ENCODE data around the gene CACNA1B.

Gene CACNA1B

GRCh38 chr9:137833721-137834613, 43.6 kb upstream of the CACNA1B start:
- Histone ChIP-seq H3K9ac (ENCODE audit: low read depth, low read length) (no peak overlapping the region), H3K4me3 (ENCODE audit: low read depth in 1 of 2, low read length in 2 of 2) (no peak overlapping the region), H3K36me3 (ENCODE audit: insufficient read depth, low read length) (peaks cover 71% of the 10 kb centered on the region), H2AFZ (ENCODE audit: low read depth, low read length) (no peak overlapping the region), H3K27me3 (ENCODE audit: insufficient read depth, low read length, poor library complexity) (no peaks in the 10 kb centered on the region), H3K27ac (ENCODE audit: low read length) (no peak overlapping the region), H3K4me1 (ENCODE audit: insufficient read depth, low read length) (no peaks in the 10 kb centered on the region), H3K4me2 (ENCODE audit: insufficient read depth, low read length) (no peak overlapping the region), H3K9me3 (ENCODE audit: insufficient read depth, low read length, severe bottlenecking) (no peaks in the 10 kb centered on the region), H4K20me1 (ENCODE audit: insufficient read depth, low read length) (peaks cover 15% of the 10 kb centered on the region), H3K79me2 (ENCODE audit: insufficient read depth, low read length) (no peaks in the 10 kb centered on the region)
- no peak for ATAC-seq (ENCODE audit: insufficient read depth, low read depth)
- TF ChIP-seq CTCF (IDR thresholded peaks at IDR 0.05; ENCODE audit: borderline replicate concordance, extremely low read depth, low read length, poor library complexity, severe bottlenecking): no peak
- DNase-seq: no peak

GRCh38 chr9:137834846-137835546, 42.6 kb upstream of the CACNA1B start:
- H3K4me3 ChIP-seq (ENCODE audit: low read depth in 1 of 2, low read length in 2 of 2): no peak overlapping the region
- no peak overlapping the region for H3K4me2 ChIP-seq (ENCODE audit: insufficient read depth, low read length)
- peaks cover 64% of the 10 kb centered on the region for H3K36me3 ChIP-seq (ENCODE audit: insufficient read depth, low read length)
- H3K27ac ChIP-seq (ENCODE audit: low read length): no peak overlapping the region
- TF ChIP-seq CTCF (IDR thresholded peaks at IDR 0.05; ENCODE audit: borderline replicate concordance, extremely low read depth, low read length, poor library complexity, severe bottlenecking): no peak
- H3K4me1 ChIP-seq (ENCODE audit: insufficient read depth, low read length): no peaks in the 10 kb centered on the region
- DNase-seq (no peak), ATAC-seq (ENCODE audit: insufficient read depth, low read depth) (no peak)
- H3K9ac ChIP-seq (ENCODE audit: low read depth, low read length): no peak overlapping the region
- no peaks in the 10 kb centered on the region for H3K27me3 ChIP-seq (ENCODE audit: insufficient read depth, low read length, poor library complexity)
- H3K9me3 ChIP-seq (ENCODE audit: insufficient read depth, low read length, severe bottlenecking): no peaks in the 10 kb centered on the region
- no peaks in the 10 kb centered on the region for H3K79me2 ChIP-seq (ENCODE audit: insufficient read depth, low read length)
- no peak overlapping the region for H2AFZ ChIP-seq (ENCODE audit: low read depth, low read length)
- H4K20me1 ChIP-seq (ENCODE audit: insufficient read depth, low read length): peaks cover 7% of the 10 kb centered on the region

GRCh38 chr9:137836151-137836830, 41.3 kb upstream of the CACNA1B start:
- ATAC-seq (ENCODE audit: insufficient read depth, low read depth) (no peak), DNase-seq (no peak)
- Histone ChIP-seq H4K20me1 (ENCODE audit: insufficient read depth, low read length) (peaks cover 7% of the 10 kb centered on the region), H3K4me2 (ENCODE audit: insufficient read depth, low read length) (no peak overlapping the region), H3K27me3 (ENCODE audit: insufficient read depth, low read length, poor library complexity) (no peaks in the 10 kb centered on the region), H3K9me3 (ENCODE audit: insufficient read depth, low read length, severe bottlenecking) (no peaks in the 10 kb centered on the region), H3K27ac (ENCODE audit: low read length) (no peak overlapping the region), H3K4me1 (ENCODE audit: insufficient read depth, low read length) (no peaks in the 10 kb centered on the region), H3K9ac (ENCODE audit: low read depth, low read length) (no peak overlapping the region), H3K79me2 (ENCODE audit: insufficient read depth, low read length) (no peaks in the 10 kb centered on the region), H3K36me3 (ENCODE audit: insufficient read depth, low read length) (peaks cover 54% of the 10 kb centered on the region), H2AFZ (ENCODE audit: low read depth, low read length) (no peak overlapping the region), H3K4me3 (ENCODE audit: low read depth in 1 of 2, low read length in 2 of 2) (no peak overlapping the region)
- TF ChIP-seq EZH2 (IDR thresholded peaks at IDR 0.05; ENCODE audit: borderline replicate concordance, low read depth, low read length, severe bottlenecking) (no peak), CTCF (IDR thresholded peaks at IDR 0.05; ENCODE audit: borderline replicate concordance, extremely low read depth, low read length, poor library complexity, severe bottlenecking) (no peak)
